ENCODE data around the gene ARID2. TPM values are rescaled to one million over a fixed set of nuclear protein-coding genes. Genes with fewer than 3 reads are reported as not detected.

ARID2 gene
- total and polyA plus RNA-seq, 2 of the 4 experiments (the other 2 are of a cell fraction): 5.4 to 28.1 TPM

GRCh38 chr12:45718306-45718705, 11.2 kb upstream of the ARID2 start:
- Histone ChIP-seq H4K5ac (ENCODE audit: low read depth, low read length) (no peak overlapping the region), H3K4me1 (ENCODE audit: control insufficient read depth, insufficient read depth, low read length) (no peaks in the 10 kb centered on the region), H4K8ac (ENCODE audit: low read depth in 2 of 2, low read length in 2 of 2) (no peak overlapping the region), H3K27ac (ENCODE audit: insufficient read depth, low read length) (no peak overlapping the region), H3K79me1 (ENCODE audit: low read depth in 1 of 2, low read length in 2 of 2) (peaks cover 22 to 25% of the 10 kb centered on the region in 2 experiments), H2BK20ac (ENCODE audit: low read depth, low read length) (no peak overlapping the region), H4K91ac (ENCODE audit: insufficient read depth, low read depth, low read length) (no peak overlapping the region), H3K56ac (ENCODE audit: extremely low read depth, insufficient read depth, low read length) (no peak overlapping the region), H2AK9ac (replicated peaks; ENCODE audit: low read depth, low read length, poor library complexity) (no peak overlapping the region), H2BK120ac (ENCODE audit: low read depth, low read length) (no peak overlapping the region), H3K14ac (replicated peaks; ENCODE audit: low read depth, low read length) (no peak overlapping the region), H2AK5ac (ENCODE audit: low read depth, low read length) (no peak overlapping the region), H2BK15ac (ENCODE audit: low read depth, low read length) (no peak overlapping the region), H3K4ac (ENCODE audit: low read depth, low read length) (no peak overlapping the region), H3K27me3 (ENCODE audit: control insufficient read depth, insufficient read depth, low read length) (no peaks in the 10 kb centered on the region), H2BK5ac (ENCODE audit: low read depth, low read length, poor library complexity, severe bottlenecking) (no peak overlapping the region), H2AFZ (replicated peaks; ENCODE audit: low read length, poor library complexity) (no peak overlapping the region), H3K9me1 (ENCODE audit: insufficient read depth, low read length) (no peaks in the 10 kb centered on the region), H3K9ac (ENCODE audit: low read depth, low read length) (no peak overlapping the region), H3K4me2 (ENCODE audit: low read depth, low read length) (no peak overlapping the region), H3K18ac (ENCODE audit: low read depth, low read length) (no peak overlapping the region), H3K23ac (ENCODE audit: low read depth, low read length) (no peak overlapping the region), H4K20me1 (ENCODE audit: insufficient read depth, low read length) (peaks cover 5% of the 10 kb centered on the region; the same call in 1 of the 2 replicates), H3K9me3 (ENCODE audit: control insufficient read depth, insufficient read depth, low read length) (no peaks in the 10 kb centered on the region), H3K36me3 (ENCODE audit: control insufficient read depth, insufficient read depth, low read length) (no peaks in the 10 kb centered on the region), H3K4me3 (ENCODE audit: insufficient read depth, low read depth, low read length) (no peak overlapping the region)
- CTCF ChIA-PET: interaction anchor here (1.1 kb wide), 1 partner anchor 10 kb away, joined by 3 read pairs; no protein-coding TSS in a partner anchor
- dilution Hi-C loops (cut with HindIII; ENCODE audit: low sequenced_read_pairs, unreplicated experiment): no loop called here
- intact Hi-C loops (cut with micrococcal nuclease): no loop called here
- TF ChIP-seq POLR2A (IDR thresholded peaks at IDR 0.05; ENCODE audit: low read depth, low read length) (no peak), MXI1 (IDR thresholded peaks at IDR 0.05; ENCODE audit: borderline replicate concordance, low read depth, low read length) (no peak), FOS (IDR thresholded peaks at IDR 0.05; ENCODE audit: low read depth, low read length) (no peak), CTCF (conservative IDR thresholded peaks at IDR 0.05; ENCODE audit: low read depth, low read length) (no peak), CEBPB (IDR thresholded peaks at IDR 0.05; ENCODE audit: low read depth, low read length) (no peak), USF2 (IDR thresholded peaks at IDR 0.05; ENCODE audit: low read depth, low read length) (no peak), CHD1 (IDR thresholded peaks at IDR 0.05; ENCODE audit: low read depth, low read length) (no peak), BHLHE40 (IDR thresholded peaks at IDR 0.05; ENCODE audit: low read depth, low read length) (no peak), RAD21 (IDR thresholded peaks at IDR 0.05; ENCODE audit: low read length) (no peak), RCOR1 (IDR thresholded peaks at IDR 0.05; ENCODE audit: insufficient replicate concordance, low read length) (no peak), ELK1 (IDR thresholded peaks at IDR 0.05; ENCODE audit: borderline replicate concordance, low read depth, low read length) (no peak)
- POLR2A ChIA-PET (ENCODE audit: unreplicated experiment): no interaction called here
- no peak for DNase-seq
- no peak for ATAC-seq (ENCODE audit: low read depth)
- no CpG with 5 or more reads among the region's 4 CpGs for WGBS, 2 experiments (ENCODE audit: extremely low coverage in 2 of 2, insufficient read length in 1 of 2)
- no TSS peak for BruUV-seq (replicated peaks)
- in situ Hi-C loops (cut with MboI; ENCODE audit: low sequenced_read_pairs): no loop called here
